BJ (cell line): ENCODE results near the gene CAVIN4. TPM values are rescaled to one million over a fixed set of nuclear protein-coding genes. Genes with fewer than 3 reads are reported as not detected.

Experiments used
- CTCF ChIA-PET: fragments of 350-600 bp; formaldehyde crosslinking; extraction: SDS; loops from one replicate; lab custom pipeline; 2021; ENCODE audit warnings: antibody characterized with exemption, inconsistent platforms; lab: Yijun Ruan, JAX
- POLR2A ChIA-PET: fragments of 300-600 bp; sonication (Branson Sonifier 250); formaldehyde crosslinking; extraction: SDS; loops from one replicate; lab custom pipeline; 2021; ENCODE audit warnings: antibody characterized with exemption; lab: Charles Lee
- DNase-seq: peaks from one replicate; pipeline ENCODE4 v3.0.0-alpha.2; 2011; ENCODE audit warnings: low read depth
- H3K27me3 ChIP-seq: 2 replicates; pipeline ENCODE4 v1.6.0; 2011; ENCODE audit warnings: low read length; ENCODE audit not compliant: control insufficient read depth, insufficient read depth
- H3K36me3 ChIP-seq: 2 replicates; pipeline ENCODE4 v1.5.1; 2011; ENCODE audit warnings: low read length; ENCODE audit not compliant: control insufficient read depth, insufficient read depth
- H3K4me3 ChIP-seq: 2 replicates; pipeline ENCODE4 v1.5.1; 2011; ENCODE audit warnings: low read depth, mild to moderate bottlenecking, control low read depth, low read length
- polyA plus RNA-seq: library from polyadenylated mRNA; depleted of rRNA; stranded (reverse); fragments of >200 nt; gene quantifications from 2 replicates; pipeline ENCODE4 v1.2.3, GENCODE V29; 2011
- TF ChIP-seq, protein P1 (sequence below): IDR thresholded peaks from 2 replicates; pipeline ENCODE4 v1.5.1; 2011; ENCODE audit warnings: low read depth, mild to moderate bottlenecking, control low read depth, inconsistent platforms, low read length, moderate library complexity; ENCODE audit not compliant: insufficient read depth

Gene CAVIN4
- polyA plus RNA-seq, 1 experiment = 0.21 TPM

DNA sequence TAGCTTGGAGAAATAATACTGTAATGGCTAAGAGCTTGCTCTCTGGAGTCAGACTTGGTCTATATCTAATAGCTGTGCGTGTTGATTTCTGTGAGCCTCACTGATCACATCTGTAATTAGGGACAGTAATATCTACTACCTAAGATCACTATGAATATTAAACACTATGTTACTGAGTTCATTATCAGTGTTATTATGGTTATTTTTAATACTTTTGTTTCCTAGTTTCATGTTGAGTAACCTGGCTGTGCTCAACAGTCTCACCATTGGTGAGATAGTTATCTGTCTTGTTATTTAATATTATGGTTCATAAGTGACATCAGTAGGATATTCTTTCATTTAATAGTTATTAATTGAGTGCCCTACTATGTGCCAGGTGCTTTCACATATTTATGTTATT lies 22.4 kb upstream of the CAVIN4 start:
- CTCF ChIA-PET = interaction anchor here (0.6 kb wide), 2 partner anchors 18 to 61 kb away, joined by 3 read pairs; no protein-coding TSS in a partner anchor
- DNase-seq = no peak
- POLR2A ChIA-PET = no interaction called here

DNA sequence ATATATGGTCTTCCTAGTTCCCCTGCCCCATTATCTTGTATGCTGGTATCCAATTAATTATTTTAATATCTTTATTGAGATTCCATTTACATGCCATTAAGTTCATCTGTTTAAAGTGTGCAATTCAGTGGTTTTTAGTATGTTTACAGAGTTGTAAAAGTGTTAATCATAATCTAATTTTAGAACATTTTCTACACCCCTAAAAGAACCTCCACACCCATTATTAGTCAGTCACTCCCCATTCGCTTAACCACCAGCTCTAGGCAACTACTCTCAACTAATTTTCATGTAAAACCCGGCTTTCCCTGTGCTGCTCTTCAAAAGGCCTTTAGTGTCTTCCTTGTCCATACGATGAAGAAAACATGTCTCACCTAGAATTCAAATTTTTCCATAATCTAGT lies 20.8 kb upstream of the CAVIN4 start:
- POLR2A ChIA-PET = no interaction called here
- TF ChIP-seq, protein P1, sequence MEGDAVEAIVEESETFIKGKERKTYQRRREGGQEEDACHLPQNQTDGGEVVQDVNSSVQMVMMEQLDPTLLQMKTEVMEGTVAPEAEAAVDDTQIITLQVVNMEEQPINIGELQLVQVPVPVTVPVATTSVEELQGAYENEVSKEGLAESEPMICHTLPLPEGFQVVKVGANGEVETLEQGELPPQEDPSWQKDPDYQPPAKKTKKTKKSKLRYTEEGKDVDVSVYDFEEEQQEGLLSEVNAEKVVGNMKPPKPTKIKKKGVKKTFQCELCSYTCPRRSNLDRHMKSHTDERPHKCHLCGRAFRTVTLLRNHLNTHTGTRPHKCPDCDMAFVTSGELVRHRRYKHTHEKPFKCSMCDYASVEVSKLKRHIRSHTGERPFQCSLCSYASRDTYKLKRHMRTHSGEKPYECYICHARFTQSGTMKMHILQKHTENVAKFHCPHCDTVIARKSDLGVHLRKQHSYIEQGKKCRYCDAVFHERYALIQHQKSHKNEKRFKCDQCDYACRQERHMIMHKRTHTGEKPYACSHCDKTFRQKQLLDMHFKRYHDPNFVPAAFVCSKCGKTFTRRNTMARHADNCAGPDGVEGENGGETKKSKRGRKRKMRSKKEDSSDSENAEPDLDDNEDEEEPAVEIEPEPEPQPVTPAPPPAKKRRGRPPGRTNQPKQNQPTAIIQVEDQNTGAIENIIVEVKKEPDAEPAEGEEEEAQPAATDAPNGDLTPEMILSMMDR = no peak
- Histone ChIP-seq H3K4me3 (no peak overlapping the region), H3K27me3 (no peaks in the 10 kb centered on the region), H3K36me3 (no peaks in the 10 kb centered on the region)
- DNase-seq = no peak
- CTCF ChIA-PET = interaction anchor here (1.0 to 1.4 kb wide), 2 partner anchors 12 to 45 kb away, joined by 4 read pairs; no protein-coding TSS in a partner anchor

More for the DNA sequence above, 22.4 kb upstream of the CAVIN4 start:
- no peak overlapping the region for H3K4me3 ChIP-seq
- no peaks in the 10 kb centered on the region for H3K36me3 ChIP-seq
- TF ChIP-seq, protein P1 = no peak
- no peaks in the 10 kb centered on the region for H3K27me3 ChIP-seq

DNA sequence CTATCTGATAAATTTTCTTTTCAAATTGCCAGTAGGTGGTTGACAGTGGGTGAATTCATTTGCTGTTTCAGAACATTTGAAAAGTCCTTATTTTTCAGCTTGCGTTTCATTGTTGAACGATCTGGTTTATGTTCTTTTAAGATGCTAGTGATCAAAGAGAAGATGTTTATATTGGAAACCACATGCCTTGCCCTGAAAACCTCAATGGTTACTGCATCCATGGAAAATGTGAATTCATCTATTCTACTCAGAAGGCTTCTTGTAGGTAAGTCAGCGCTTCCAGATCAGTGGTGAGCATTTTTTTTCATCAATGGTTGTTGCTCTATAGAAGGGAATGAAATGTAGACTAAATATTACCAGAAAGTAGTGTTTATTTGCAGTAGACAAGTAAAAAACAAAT lies 16.6 kb upstream of the CAVIN4 start:
- no peaks in the 10 kb centered on the region for H3K36me3 ChIP-seq
- H3K4me3 ChIP-seq = no peak overlapping the region
- POLR2A ChIA-PET = no interaction called here
- TF ChIP-seq, protein P1 = no peak
- no peak for DNase-seq
- no peaks in the 10 kb centered on the region for H3K27me3 ChIP-seq
- CTCF ChIA-PET = no interaction called here

DNA sequence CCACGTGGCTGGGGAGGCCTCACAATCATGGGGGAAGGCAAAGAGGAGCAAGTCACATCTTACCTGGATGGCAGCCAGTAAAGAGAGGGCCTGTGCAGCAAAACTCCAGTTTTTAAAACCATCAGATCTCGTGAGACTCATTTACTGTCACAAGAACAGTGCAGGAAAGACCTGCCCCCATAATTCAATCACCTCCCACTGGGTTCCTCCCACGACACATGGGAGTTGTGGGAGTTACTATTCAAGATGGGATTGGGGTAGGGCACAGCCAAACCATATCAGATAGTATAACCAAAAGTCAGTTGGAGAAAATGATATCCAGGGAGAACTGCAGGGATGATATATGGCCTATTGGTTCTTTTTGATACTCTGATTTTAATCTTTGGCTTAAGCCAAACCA lies 10.0 kb upstream of the CAVIN4 start:
- Histone ChIP-seq H3K27me3 (no peaks in the 10 kb centered on the region), H3K36me3 (no peaks in the 10 kb centered on the region; the same call in 1 of the 2 replicates), H3K4me3 (no peak overlapping the region)
- CTCF ChIA-PET = no interaction called here
- DNase-seq = no peak
- TF ChIP-seq, protein P1 = no peak
- POLR2A ChIA-PET = no interaction called here

DNA sequence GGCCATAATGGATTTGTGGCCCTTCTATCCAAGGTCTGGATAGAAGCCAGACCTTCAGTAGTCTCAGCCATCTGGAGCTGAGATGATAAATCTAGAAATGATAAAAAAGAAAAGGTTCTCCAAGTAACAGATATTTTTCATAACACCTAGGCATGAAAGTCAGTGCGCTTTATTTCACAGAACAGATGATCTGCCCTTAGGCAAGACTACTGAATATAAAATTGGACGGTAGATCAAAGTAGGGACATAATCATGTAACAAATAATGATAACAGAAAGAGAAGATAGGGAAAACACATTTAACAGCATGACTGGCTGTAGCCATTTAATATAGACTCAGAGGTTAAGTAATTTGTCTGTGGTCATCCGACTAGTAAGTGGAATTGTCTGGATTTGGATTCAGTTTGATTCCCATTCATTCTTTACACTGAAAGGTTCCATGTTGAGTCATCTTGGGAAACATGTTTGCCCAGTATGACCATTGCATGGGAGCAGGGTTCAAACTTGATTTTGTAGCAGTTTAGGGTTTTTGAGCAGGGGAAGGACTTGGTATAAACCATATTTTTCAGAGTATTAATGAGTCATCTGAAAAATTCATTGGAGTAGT lies 4.1 kb upstream of the CAVIN4 start:
- no peak overlapping the region for H3K4me3 ChIP-seq
- no peaks in the 10 kb centered on the region; the same call in 1 of the 2 replicates for H3K36me3 ChIP-seq
- no peak for DNase-seq
- ChIA-PET POLR2A (no interaction called here), CTCF (interaction anchor here (1.7 kb wide), 1 partner anchor 18 kb away, joined by 3 read pairs; no protein-coding TSS in a partner anchor)
- H3K27me3 ChIP-seq = no peaks in the 10 kb centered on the region
- TF ChIP-seq, protein P1 = no peak
